ENCODE data around the gene RNF25. TPM values are rescaled to one million over a fixed set of nuclear protein-coding genes. Genes with fewer than 3 reads are reported as not detected.

Gene RNF25
- total and polyA plus RNA-seq, 2 experiments from 2014 or later: 31.3 to 46.9 TPM

- no peak for TF ChIP-seq CTCF (IDR thresholded peaks at IDR 0.05; ENCODE audit: low read depth, low read length)
- H3K4me3 ChIP-seq: no peak overlapping the region
- peaks cover 3% of the 10 kb centered on the region for H3K4me1 ChIP-seq (ENCODE audit: low read depth)
- H3K27ac ChIP-seq: no peak overlapping the region
- peaks cover 31% of the 10 kb centered on the region for H3K36me3 ChIP-seq
- H3K27me3 ChIP-seq: no peaks in the 10 kb centered on the region
- no peak for DNase-seq (ENCODE audit: low read depth in 1 of 2, low spot score in 1 of 2)
- H3K9me3 ChIP-seq (ENCODE audit: low read depth): no peaks in the 10 kb centered on the region
Observed at GRCh38 chr2:218662827-218663226, 9.0 kb downstream of the RNF25 start.

GRCh38 chr2:218662377-218662776, 9.4 kb downstream of the RNF25 start:
- Histone ChIP-seq H3K4me3 (no peak overlapping the region), H3K4me1 (ENCODE audit: low read depth) (peaks cover 3% of the 10 kb centered on the region), H3K27ac (no peak overlapping the region), H3K36me3 (peaks cover 29% of the 10 kb centered on the region), H3K9me3 (ENCODE audit: low read depth) (no peaks in the 10 kb centered on the region), H3K27me3 (no peaks in the 10 kb centered on the region)
- TF ChIP-seq CTCF (IDR thresholded peaks at IDR 0.05; ENCODE audit: low read depth, low read length): no peak
- DNase-seq (ENCODE audit: low read depth in 1 of 2, low spot score in 1 of 2): no peak

- no peak for TF ChIP-seq CTCF (IDR thresholded peaks at IDR 0.05; ENCODE audit: low read depth, low read length)
- Histone ChIP-seq H3K27me3 (no peaks in the 10 kb centered on the region), H3K4me1 (ENCODE audit: low read depth) (peaks cover 3% of the 10 kb centered on the region), H3K4me3 (peak overlapping the region; percentile 63), H3K36me3 (peaks cover 28% of the 10 kb centered on the region), H3K27ac (no peak overlapping the region), H3K9me3 (ENCODE audit: low read depth) (no peaks in the 10 kb centered on the region)
- peak in 1 of 2 donors; percentile 6 for DNase-seq (ENCODE audit: low read depth in 1 of 2, low spot score in 1 of 2)
Observed at GRCh38 chr2:218659988-218660358, 11.8 kb downstream of the RNF25 start.

GRCh38 chr2:218659258-218659987, 12.4 kb downstream of the RNF25 start, which contains the start of the genes BCS1L and ZNF142:
Gene BCS1L (plus strand): TSS chr2:218659683. CDS start chr2:218660988, 1,305 bp downstream.
Gene ZNF142 (minus strand): TSS chr2:218659623. CDS start chr2:218656429, 3,194 bp downstream.
- no peaks in the 10 kb centered on the region for H3K27me3 ChIP-seq
- peak within 1 kb of the TSS; percentile 63 for H3K4me3 ChIP-seq
- peaks cover 3% of the 10 kb centered on the region for H3K4me1 ChIP-seq (ENCODE audit: low read depth)
- H3K9me3 ChIP-seq (ENCODE audit: low read depth): no peaks in the 10 kb centered on the region
- H3K36me3 ChIP-seq: peaks cover 28% of the 10 kb centered on the region
- DNase-seq (ENCODE audit: low read depth in 1 of 2, low spot score in 1 of 2): peak; percentile 88 to 91
- TF ChIP-seq CTCF (IDR thresholded peaks at IDR 0.05; ENCODE audit: low read depth, low read length): no peak
- peak within 1 kb of the TSS; percentile 19 for H3K27ac ChIP-seq

- peaks cover 26% of the 10 kb centered on the region for H3K36me3 ChIP-seq
- peaks cover 3% of the 10 kb centered on the region for H3K4me1 ChIP-seq (ENCODE audit: low read depth)
- no peaks in the 10 kb centered on the region for H3K9me3 ChIP-seq (ENCODE audit: low read depth)
- peak; percentile 48 for TF ChIP-seq CTCF (IDR thresholded peaks at IDR 0.05; ENCODE audit: low read depth, low read length)
- H3K27ac ChIP-seq: peak overlapping the region; percentile 19
- peak overlapping the region; percentile 63 for H3K4me3 ChIP-seq
- no peaks in the 10 kb centered on the region for H3K27me3 ChIP-seq
- DNase-seq (ENCODE audit: low read depth in 1 of 2, low spot score in 1 of 2): peak; percentile 30 to 37
Observed at GRCh38 chr2:218658671-218659257, 13.0 kb downstream of the RNF25 start.

All from cardiac muscle cell (in vitro differentiated cells and primary cell).